Measurements from ENCODE around the gene MZT2A.
"Not testable (repeated sequence)": the region's sequence is repeated elsewhere in the genome, so short reads cannot be mapped to it uniquely, and the experiment has no call there.

GRCh38 chr2:131536841-131537240 lies 44.6 kb upstream of the MZT2A start:
- TF ChIP-seq POLR2A (IDR thresholded peaks at IDR 0.05; ENCODE audit: extremely low read depth, insufficient read length); CTCF (IDR thresholded peaks at IDR 0.05; ENCODE audit: low read depth, low read length); MYC (IDR thresholded peaks at IDR 0.05; ENCODE audit: low read depth, low read length): not testable (repeated sequence)
- TF ChIP-seq, protein P1, sequence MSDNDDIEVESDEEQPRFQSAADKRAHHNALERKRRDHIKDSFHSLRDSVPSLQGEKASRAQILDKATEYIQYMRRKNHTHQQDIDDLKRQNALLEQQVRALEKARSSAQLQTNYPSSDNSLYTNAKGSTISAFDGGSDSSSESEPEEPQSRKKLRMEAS (IDR thresholded peaks at IDR 0.05; ENCODE audit: low read depth, low read length) = not testable (repeated sequence)

Data from NB4 (cell line).